NCI-H1092 treated with DMSO at 0.1 percent for 48 hours (cell line): ENCODE data around the gene RNF214.
"Not testable (repeated sequence)": the region's sequence is repeated elsewhere in the genome, so short reads cannot be mapped to it uniquely, and the experiment has no call there.

Experiments
- DNase-seq: peaks from one replicate; lab custom pipeline; 2025; lab: John Stamatoyannopoulos, UW

RNF214 gene

GRCh38 chr11:117230999-117231841, 1.3 kb upstream of the RNF214 start:
- DNase-seq = no peak

GRCh38 chr11:117231842-117232091, 704 bp upstream of the RNF214 start, which contains the start of gene PCSK7:
Gene PCSK7 (minus strand): TSS chr11:117232073. CDS start chr11:117229844, 2,229 bp downstream.
- no peak for DNase-seq

GRCh38 chr11:117232911-117233409, 489 bp downstream of the RNF214 start:
- DNase-seq = no peak

- DNase-seq = no peak
These were observed 5.8 kb downstream of the RNF214 start for GRCh38 chr11:117238221-117238620.

GRCh38 chr11:117239295-117239694, 6.8 kb downstream of the RNF214 start:
- DNase-seq = no peak

GRCh38 chr11:117248341-117248740, 15.9 kb downstream of the RNF214 start:
- DNase-seq = no peak

- DNase-seq = no peak
These were observed 17.1 kb downstream of the RNF214 start for GRCh38 chr11:117249571-117249970.

- DNase-seq = no peak
These were observed 19.0 kb downstream of the RNF214 start for GRCh38 chr11:117251506-117251905.

- no peak for DNase-seq
These were observed 23.5 kb downstream of the RNF214 start for GRCh38 chr11:117255966-117256365.

- DNase-seq = no peak
These were observed 24.1 kb downstream of the RNF214 start for GRCh38 chr11:117256573-117256972.

GRCh38 chr11:117258576-117258975, 26.1 kb downstream of the RNF214 start:
- no peak for DNase-seq

GRCh38 chr11:117259417-117259816, 26.9 kb downstream of the RNF214 start:
- no peak for DNase-seq

GRCh38 chr11:117264624-117265323, 32.3 kb downstream of the RNF214 start:
- DNase-seq = not testable (repeated sequence)

- DNase-seq = no peak
These were observed 33.3 kb downstream of the RNF214 start for GRCh38 chr11:117265745-117266144.

GRCh38 chr11:117269856-117270255, 37.4 kb downstream of the RNF214 start:
- DNase-seq = no peak

- DNase-seq = no peak
These were observed 38.7 kb downstream of the RNF214 start for GRCh38 chr11:117271208-117271607.

- not testable (repeated sequence) for DNase-seq
These were observed 39.7 kb downstream of the RNF214 start for GRCh38 chr11:117272175-117272574.

- no peak for DNase-seq
These were observed 41.2 kb downstream of the RNF214 start for GRCh38 chr11:117273550-117274289.

- no peak for DNase-seq
These were observed 45.9 kb downstream of the RNF214 start for GRCh38 chr11:117278347-117278746.

- DNase-seq = no peak
These were observed 47.4 kb downstream of the RNF214 start for GRCh38 chr11:117279711-117280376.

GRCh38 chr11:117281159-117281558, 48.7 kb downstream of the RNF214 start:
- no peak for DNase-seq

- no peak for DNase-seq
These were observed 49.4 kb downstream of the RNF214 start for GRCh38 chr11:117281869-117282268.
